ENCODE measurements around the gene MRC2. TPM values are rescaled to one million over a fixed set of nuclear protein-coding genes. Genes with fewer than 3 reads are reported as not detected.
A peak's percentile ranks its signal among the peaks of the same experiment; 100 is the strongest.

Gene MRC2
- polyA plus RNA-seq, 3 donors: 0.04 TPM; not detected in 2

DNA sequence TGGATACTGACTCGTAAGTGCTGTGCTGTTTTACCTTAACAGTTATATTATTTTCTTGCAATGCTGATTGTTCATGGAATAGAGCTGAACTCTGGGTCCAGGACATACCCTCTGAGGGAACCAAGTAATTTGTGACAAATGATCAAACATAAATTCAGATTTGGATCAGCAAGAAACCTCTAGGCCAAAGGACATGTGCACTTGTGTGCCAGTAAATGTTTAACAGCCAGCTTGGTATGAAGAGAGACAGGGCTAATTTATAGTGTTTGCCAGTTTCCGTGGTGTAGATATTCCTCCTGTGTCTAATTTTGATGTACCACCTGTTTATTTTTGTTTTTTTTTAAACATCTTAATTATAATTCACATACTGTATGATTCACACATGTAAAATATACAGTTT is 30.8 kb upstream of the MRC2 start:
- H3K9me3 ChIP-seq (replicated peaks in 1 of 2; ENCODE audit: control insufficient read depth in 1 of 2, insufficient read depth in 1 of 2, low read length in 2 of 2): peaks cover 14 to 17% of the 10 kb centered on the region in 2 donors
- intact Hi-C loops (cut with micrococcal nuclease): no loop called here
- Mint-ChIP-seq H3K27ac (peak overlapping the region in 2 of 7 donors; percentile 1 to 52), H3K4me3 (no peak overlapping the region), H3K4me1 (no peaks in the 10 kb centered on the region), H3K9me3 (peaks cover 2 to 13% (median 6%) of the 10 kb centered on the region in 7 donors), H3K27me3 (ENCODE audit: low read depth in 3 of 3) (peaks cover 0 to 1% (median 1%) of the 10 kb centered on the region in 3 donors), H3K36me3 (peaks cover 64 to 89% of the 10 kb centered on the region in 2 donors)
- peaks cover 2% of the 10 kb centered on the region for H4K20me1 ChIP-seq (ENCODE audit: insufficient read depth, low read length)
- no peaks in the 10 kb centered on the region for H3K79me2 ChIP-seq (ENCODE audit: insufficient read depth, low read length)
- no peaks in the 10 kb centered on the region for H3K27me3 ChIP-seq (ENCODE audit: control insufficient read depth in 2 of 2, insufficient read depth in 2 of 2, low read length in 2 of 2)
- TF ChIP-seq, protein P1, sequence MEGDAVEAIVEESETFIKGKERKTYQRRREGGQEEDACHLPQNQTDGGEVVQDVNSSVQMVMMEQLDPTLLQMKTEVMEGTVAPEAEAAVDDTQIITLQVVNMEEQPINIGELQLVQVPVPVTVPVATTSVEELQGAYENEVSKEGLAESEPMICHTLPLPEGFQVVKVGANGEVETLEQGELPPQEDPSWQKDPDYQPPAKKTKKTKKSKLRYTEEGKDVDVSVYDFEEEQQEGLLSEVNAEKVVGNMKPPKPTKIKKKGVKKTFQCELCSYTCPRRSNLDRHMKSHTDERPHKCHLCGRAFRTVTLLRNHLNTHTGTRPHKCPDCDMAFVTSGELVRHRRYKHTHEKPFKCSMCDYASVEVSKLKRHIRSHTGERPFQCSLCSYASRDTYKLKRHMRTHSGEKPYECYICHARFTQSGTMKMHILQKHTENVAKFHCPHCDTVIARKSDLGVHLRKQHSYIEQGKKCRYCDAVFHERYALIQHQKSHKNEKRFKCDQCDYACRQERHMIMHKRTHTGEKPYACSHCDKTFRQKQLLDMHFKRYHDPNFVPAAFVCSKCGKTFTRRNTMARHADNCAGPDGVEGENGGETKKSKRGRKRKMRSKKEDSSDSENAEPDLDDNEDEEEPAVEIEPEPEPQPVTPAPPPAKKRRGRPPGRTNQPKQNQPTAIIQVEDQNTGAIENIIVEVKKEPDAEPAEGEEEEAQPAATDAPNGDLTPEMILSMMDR (IDR thresholded peaks at IDR 0.05): no peak
- no CpG with 5 or more reads among the region's 2 CpGs for WGBS (ENCODE audit: insufficient coverage)
- H3K4me1 ChIP-seq (ENCODE audit: control insufficient read depth in 1 of 2, insufficient read depth in 2 of 2, low read length in 2 of 2): no peaks in the 10 kb centered on the region
- H3K4me2 ChIP-seq (replicated peaks; ENCODE audit: extremely low read depth, low read length, poor library complexity, severe bottlenecking): no peak overlapping the region
- peaks cover 78 to 97% of the 10 kb centered on the region in 2 donors for H3K36me3 ChIP-seq (replicated peaks in 1 of 2; ENCODE audit: control insufficient read depth in 1 of 2, insufficient read depth in 2 of 2, low read length in 2 of 2)
- no peak overlapping the region for H3K9ac ChIP-seq (ENCODE audit: insufficient read depth, low read length, poor library complexity, severe bottlenecking)
- H2AFZ ChIP-seq (ENCODE audit: insufficient read depth, low read depth, low read length, poor library complexity, severe bottlenecking): no peak overlapping the region
- no peak for DNase-seq
- no peak overlapping the region for H3K27ac ChIP-seq (ENCODE audit: low read depth in 1 of 2, low read length in 2 of 2)
- H3K4me3 ChIP-seq (replicated peaks in 1 of 3; ENCODE audit: low read depth in 2 of 3, low read length in 3 of 3): no peak overlapping the region

DNA sequence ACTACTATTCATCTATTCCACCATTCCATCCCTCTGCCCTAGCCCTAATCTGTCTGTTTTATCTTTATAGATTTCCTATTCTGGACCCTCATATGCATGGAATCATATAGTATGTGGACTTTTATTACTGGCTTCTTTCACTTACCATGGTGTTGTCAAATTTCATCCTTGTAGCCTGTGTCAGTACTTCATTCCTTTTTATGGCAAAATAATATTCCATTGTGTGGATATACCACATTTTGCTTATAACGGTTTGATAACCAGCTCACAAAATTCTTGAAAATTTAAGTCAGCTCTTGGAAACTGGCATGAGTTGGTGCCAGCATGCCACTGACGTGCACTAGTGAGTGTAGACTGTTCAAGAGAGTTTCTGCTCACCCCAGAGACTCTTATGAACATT is 30.3 kb upstream of the MRC2 start:
- no peaks in the 10 kb centered on the region for H3K4me1 ChIP-seq (ENCODE audit: control insufficient read depth in 1 of 2, insufficient read depth in 2 of 2, low read length in 2 of 2)
- intact Hi-C loops (cut with micrococcal nuclease): no loop called here
- no peak overlapping the region for H2AFZ ChIP-seq (ENCODE audit: insufficient read depth, low read depth, low read length, poor library complexity, severe bottlenecking)
- peaks cover 14 to 17% of the 10 kb centered on the region in 2 donors for H3K9me3 ChIP-seq (replicated peaks in 1 of 2; ENCODE audit: control insufficient read depth in 1 of 2, insufficient read depth in 1 of 2, low read length in 2 of 2)
- H3K9me3 Mint-ChIP-seq: peaks cover 2 to 13% (median 6%) of the 10 kb centered on the region in 7 donors
- no peaks in the 10 kb centered on the region for H3K4me1 Mint-ChIP-seq
- H3K27me3 ChIP-seq (ENCODE audit: control insufficient read depth in 2 of 2, insufficient read depth in 2 of 2, low read length in 2 of 2): no peaks in the 10 kb centered on the region
- no peak overlapping the region for H3K9ac ChIP-seq (ENCODE audit: insufficient read depth, low read length, poor library complexity, severe bottlenecking)
- no peaks in the 10 kb centered on the region for H3K79me2 ChIP-seq (ENCODE audit: insufficient read depth, low read length)
- H3K4me3 Mint-ChIP-seq: no peak overlapping the region
- H3K27me3 Mint-ChIP-seq (ENCODE audit: low read depth in 3 of 3): peaks cover 0 to 1% (median 1%) of the 10 kb centered on the region in 3 donors
- no peak for DNase-seq
- H3K36me3 Mint-ChIP-seq: peaks cover 69 to 88% of the 10 kb centered on the region in 2 donors
- peaks cover 80 to 98% of the 10 kb centered on the region in 2 donors for H3K36me3 ChIP-seq (replicated peaks in 1 of 2; ENCODE audit: control insufficient read depth in 1 of 2, insufficient read depth in 2 of 2, low read length in 2 of 2)
- WGBS (ENCODE audit: insufficient coverage): 90% methylated on average over 2 of the region's 2 CpGs
- H3K4me2 ChIP-seq (replicated peaks; ENCODE audit: extremely low read depth, low read length, poor library complexity, severe bottlenecking): no peak overlapping the region
- peak overlapping the region in 2 of 7 donors; percentile 1 to 38 for H3K27ac Mint-ChIP-seq
- H3K4me3 ChIP-seq (replicated peaks in 1 of 3; ENCODE audit: low read depth in 2 of 3, low read length in 3 of 3): no peak overlapping the region
- TF ChIP-seq, protein P1 (IDR thresholded peaks at IDR 0.05): no peak
- H4K20me1 ChIP-seq (ENCODE audit: insufficient read depth, low read length): peaks cover 3% of the 10 kb centered on the region
- H3K27ac ChIP-seq (ENCODE audit: low read depth in 1 of 2, low read length in 2 of 2): no peak overlapping the region
